ENCODE data around the gene CENPL. TPM values are rescaled to one million over a fixed set of nuclear protein-coding genes. Genes with fewer than 3 reads are reported as not detected.
"Not testable (repeated sequence)": the region's sequence is repeated elsewhere in the genome, so short reads cannot be mapped to it uniquely, and the experiment has no call there.

Gene CENPL
- total RNA-seq (2014; rRNA removed), result 31.1 and 32.9 TPM in 2 replicates
- polyA plus RNA-seq (2012), result 8.4 TPM

- peak; percentile 98 for DNase-seq (ENCODE audit: low read depth)
Observed at GRCh38 chr1:173824315-173825081, at the start of gene CENPL, which contains the start of gene DARS2. Gene CENPL (minus strand): TSS chr1:173824883. CDS start chr1:173811299, 13,584 bp downstream. Gene DARS2 (plus strand): TSS chr1:173824673. CDS start chr1:173825230, 557 bp downstream.

DNA sequence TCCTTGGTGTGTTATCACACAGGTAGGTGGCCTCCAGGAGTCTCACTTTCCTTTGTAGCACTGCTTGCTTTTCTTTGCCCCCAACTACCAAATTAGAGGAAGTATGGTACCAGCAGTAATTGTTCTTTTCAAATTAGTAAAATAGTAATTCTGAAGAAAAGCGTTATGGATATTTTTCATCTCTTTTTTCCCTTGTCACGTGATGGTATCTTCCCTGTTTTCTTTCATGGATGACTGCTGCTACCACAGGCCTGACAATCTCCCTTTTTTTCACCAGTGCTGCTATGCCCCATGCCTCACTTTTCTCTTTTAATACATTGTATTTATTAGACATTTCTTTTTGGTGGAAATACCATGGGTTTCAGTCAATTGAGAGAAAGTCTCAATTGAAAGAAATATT, 46.8 kb upstream of the CENPL start:
- no peak for DNase-seq (ENCODE audit: low read depth)

- no peak for DNase-seq (ENCODE audit: low read depth)
Observed at GRCh38 chr1:173871091-173871490, 46.4 kb upstream of the CENPL start.

- no peak for DNase-seq (ENCODE audit: low read depth)
Observed at GRCh38 chr1:173870252-173871075, 45.8 kb upstream of the CENPL start.

DNA sequence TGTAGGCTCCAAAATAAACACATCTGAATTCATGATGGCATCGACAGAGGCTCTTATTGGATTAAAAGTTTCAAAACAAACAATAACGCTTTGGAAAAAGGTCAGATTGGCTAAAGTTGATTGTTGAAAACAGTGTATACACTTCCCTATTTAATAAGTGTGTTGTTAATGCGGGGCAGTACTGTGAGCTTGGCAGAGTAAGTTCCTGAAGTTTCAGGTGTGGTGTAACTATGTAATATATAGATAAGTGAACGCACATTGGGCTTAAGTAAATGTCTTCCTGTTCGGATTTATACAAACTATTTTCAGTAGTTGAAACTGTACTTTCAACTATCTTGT, 44.3 kb upstream of the CENPL start:
- no peak for DNase-seq (ENCODE audit: low read depth)

DNA sequence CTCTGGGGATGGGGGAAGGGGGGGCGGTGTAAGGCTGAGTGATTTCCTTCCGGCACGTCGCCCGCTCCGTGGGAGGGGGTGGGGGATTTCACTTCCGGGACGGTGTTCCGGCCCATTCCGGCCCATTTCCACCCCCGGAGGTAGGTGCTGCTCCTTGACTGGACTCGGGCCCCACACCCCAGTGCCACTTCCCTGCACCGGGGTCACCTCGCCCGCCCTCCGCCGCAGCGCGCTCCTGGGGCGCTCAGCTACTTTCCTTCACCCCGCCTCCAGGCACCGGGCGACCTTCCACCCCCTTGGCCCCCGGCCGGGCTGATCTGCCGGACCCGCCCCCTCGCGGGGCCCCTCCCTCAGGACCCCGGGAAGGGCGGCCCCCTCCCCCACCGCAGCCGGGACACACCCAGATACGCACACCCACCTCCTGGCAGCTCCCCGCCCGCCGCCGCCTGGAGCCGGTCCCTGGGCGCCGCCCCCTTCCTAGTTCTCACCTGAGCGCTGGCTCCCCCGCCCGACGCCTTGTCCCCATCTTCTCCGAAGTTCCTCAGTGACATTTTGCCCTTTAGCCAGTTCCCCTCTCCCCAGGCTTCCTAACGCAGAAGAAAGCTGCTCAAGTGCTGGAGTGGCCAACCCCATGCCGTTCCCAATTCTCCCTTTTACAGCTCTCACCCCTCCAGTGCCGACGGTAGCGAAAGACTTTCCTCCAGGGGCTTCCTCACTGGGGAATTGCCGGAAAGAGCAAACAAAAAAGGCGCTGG, 43.8 kb upstream of the CENPL start, which contains the start of gene ZBTB37:
ZBTB37 (plus strand) TSS at position 115 of the 755 bp plus-strand sequence. CDS start 1,846 bp downstream, outside the sequence.
- DNase-seq (ENCODE audit: low read depth), result no peak

DNA sequence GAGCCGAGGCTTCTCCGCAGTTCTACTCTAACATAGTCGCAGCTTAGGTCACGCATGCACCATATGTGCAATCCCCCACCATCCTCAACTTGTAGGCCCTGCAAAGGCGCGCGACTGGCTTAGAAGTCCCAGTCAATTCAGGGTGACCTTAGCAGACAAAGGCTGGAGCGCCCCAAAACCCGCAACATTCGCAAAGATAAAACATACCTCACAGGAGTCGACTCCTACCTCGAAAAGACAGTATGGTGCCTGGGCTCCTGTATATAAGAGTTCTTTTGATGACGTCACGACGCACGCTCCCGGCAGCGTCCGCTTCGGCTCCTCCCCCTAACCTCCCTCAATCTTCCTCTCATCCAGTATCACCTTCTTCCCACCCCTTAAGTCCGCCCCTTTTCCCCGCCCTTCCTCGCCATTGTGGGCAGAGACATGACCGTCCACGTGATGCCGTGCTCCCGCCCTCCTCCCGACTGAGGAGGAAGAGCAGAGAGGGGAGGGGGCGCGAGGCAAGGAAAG, 43.1 kb upstream of the CENPL start, which contains the start of gene GAS5:
GAS5 (minus strand) TSS at position 237 of the 513 bp plus-strand sequence.
- peak; percentile 99 for DNase-seq (ENCODE audit: low read depth)

DNA sequence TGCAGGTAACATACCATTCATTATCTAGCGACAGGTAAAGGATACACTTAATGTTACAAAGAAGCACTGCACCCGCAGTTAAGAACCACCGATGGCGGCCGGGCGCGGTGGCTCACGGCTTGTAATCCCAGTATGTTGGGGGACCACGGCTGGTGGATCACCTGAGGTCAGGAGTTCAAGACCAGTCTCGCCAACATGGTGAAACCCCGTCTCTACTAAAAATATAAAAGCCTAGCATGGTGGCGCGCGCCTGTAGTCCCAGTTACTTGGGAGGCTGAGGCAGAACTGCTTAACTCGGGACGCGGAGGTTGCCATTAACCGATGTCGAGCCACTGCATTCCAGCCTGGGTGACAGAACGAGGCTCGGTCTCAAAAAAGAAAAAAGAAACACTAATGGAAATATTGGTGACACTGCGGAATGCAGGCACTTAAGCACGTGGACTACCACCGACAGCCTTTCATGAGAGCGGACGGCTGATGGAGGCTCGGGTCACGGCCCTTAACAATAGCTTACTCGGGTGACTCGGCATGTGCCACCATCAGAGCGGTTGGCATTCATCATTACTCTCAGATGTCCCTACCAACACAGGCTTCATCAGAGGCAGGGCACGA, 42.6 kb upstream of the CENPL start:
- DNase-seq (ENCODE audit: low read depth), result no peak

- no peak for DNase-seq (ENCODE audit: low read depth)
Observed at GRCh38 chr1:173866413-173867115, 41.9 kb upstream of the CENPL start.

GRCh38 chr1:173865468-173866164, 40.9 kb upstream of the CENPL start:
- no peak for DNase-seq (ENCODE audit: low read depth)

DNA sequence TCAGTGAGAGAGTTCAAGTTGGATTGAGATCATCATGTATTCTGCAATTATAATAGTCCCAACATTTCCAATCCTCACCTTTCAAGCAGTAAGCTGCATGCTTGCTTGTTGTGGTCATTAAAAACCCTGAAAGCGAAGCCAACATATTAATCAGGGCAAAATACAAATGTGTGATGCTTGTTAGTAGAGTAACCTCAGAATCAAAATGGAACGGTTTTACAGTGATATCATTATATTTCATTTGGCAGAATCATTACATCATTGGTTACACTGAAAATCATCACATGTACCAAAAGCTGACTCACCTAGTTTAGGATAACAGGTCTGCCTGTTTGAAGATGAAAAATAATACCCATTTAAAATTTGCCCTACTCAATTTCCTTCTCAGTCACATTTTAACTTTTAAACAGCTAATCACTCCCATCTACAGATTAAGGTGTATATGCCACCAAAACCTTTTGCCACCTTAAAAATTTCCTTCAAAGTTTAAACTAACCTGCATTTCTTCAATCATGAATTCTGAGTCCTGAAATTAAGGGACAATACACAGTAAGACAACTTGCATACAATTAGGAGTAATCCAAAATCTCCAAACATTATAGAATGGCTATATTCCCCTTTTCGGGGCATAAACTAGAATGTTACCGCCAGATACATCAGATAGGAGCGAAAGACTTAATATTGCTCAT, 39.6 kb upstream of the CENPL start:
- peak; percentile 18 for DNase-seq (ENCODE audit: low read depth)

DNA sequence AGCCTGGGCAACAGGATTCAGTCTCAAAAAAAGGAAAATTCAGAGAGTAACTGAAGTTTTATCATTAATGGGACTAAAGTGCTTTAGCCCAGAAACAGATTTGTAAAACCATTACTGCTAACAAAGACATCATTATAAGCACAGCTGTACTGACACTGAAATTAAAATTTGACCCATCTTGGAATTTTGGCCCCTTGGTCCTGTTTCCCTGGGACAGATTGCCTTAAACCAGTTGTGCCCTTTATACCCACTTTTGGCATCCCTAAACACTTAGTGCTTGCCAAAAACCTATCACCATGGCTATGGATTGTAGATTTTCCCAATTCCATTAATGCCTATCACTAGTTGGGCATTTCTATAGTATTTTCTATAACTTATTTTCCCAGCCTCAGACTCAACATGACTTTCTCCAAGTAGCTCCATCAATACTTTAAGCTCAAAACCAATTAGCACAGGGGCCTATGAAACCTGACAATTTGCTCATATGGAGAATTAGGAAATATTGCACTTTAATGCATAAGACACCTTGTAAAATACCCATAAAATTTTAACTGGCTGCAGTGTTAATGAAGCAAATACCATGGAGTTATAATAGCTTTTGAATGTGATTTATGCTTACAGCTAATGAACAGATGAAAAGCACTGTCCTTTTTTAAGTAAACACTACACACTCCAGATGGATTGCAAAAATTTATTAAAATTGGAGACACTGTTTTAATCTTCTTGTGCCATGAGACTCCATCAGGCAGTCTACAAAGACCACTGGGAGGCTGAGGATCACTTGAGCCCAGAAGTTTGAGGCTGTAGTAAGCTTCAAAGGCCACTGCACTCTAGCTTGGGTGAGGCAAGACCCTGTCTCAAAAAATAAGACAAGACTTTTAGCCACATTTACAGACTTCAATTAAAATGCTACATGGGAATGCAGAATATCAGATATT, 38.8 kb upstream of the CENPL start:
- no peak for DNase-seq (ENCODE audit: low read depth)

DNA sequence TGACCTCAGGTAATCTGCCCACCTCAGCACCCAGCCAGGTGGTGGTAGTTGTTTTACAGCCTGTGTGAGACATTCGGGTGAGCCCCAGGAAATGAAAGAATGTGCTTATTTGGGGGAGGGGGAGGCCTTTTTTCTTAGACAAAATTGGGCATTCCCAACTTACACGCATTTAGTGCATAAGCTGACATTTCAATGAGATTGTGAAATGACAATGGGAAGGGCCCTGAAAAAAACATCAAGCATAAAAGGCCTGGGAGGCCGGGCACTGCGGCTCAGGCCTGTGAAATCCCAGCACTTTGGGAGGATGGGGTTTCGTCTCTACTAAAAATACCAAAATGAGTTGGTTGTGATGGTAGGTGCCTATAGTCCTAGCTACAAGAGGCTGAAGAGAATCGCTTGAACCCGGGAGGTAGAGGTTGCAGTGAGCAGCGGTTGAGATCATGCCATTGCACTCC, 38.1 kb upstream of the CENPL start:
- DNase-seq (ENCODE audit: low read depth), result no peak

DNA sequence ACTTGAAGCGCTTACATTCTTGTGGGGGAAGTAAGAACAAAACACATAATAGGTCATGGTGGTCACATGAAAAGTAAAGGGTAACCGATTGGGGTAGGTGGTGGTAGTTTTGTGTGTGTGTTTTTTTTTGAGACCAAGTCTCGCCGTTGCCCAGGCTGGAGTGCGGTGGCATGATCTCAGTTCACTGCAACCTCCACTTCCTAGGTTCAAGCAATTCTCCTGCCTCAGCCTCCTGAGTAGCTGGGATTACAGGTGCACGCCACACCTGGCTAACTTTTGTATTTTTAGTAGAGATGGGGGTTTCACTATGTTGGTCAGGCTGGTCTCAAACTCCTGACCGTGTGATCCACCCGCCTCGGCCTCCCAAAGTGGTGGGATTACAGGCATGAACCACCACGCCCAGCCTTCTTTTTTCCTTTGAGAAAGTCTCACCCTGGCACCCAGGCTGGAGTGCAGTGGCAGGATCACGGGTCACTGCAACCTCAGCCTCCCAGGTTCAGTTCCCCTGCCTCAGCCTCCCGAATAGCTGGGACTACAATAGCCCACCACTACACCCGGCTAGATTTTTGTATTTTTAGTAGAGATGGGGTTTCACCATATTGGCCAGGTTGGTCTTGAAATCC, 37.6 kb upstream of the CENPL start:
- DNase-seq (ENCODE audit: low read depth), result peak; percentile 17

DNA sequence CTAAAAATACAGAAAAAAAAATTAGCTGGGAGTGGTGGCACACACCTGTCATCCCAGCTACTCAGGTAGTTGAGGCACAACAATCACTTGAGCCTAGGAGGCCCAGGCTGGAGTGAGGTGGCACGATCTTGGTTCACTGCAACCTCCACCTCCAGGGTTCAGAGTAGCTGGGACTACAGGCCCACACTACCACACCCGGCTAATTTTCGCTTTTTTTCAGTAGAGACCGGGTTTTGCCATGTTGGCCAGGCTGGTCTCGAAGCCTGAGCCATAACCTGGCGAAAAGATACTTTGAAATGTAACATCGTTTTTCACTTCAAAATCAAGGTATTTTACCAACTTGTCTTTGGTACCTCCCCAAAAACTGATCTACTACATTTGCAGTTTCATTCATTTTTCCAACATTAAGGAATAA, 37.1 kb upstream of the CENPL start:
- DNase-seq (ENCODE audit: low read depth), result no peak

GRCh38 chr1:173860065-173860464, 35.4 kb upstream of the CENPL start:
- DNase-seq (ENCODE audit: low read depth), result no peak

- not testable (repeated sequence) for DNase-seq (ENCODE audit: low read depth)
Observed at GRCh38 chr1:173859547-173859946, 34.9 kb upstream of the CENPL start.
